HG02763 (cell line): ENCODE measurements around the gene CUZD1.

Source experiments
- ATAC-seq: cut with Tn5 transposase; IDR thresholded peaks from one replicate; pipeline ENCODE4 v1.9.1; 2021; ENCODE audit warnings: mild to moderate bottlenecking, moderate library complexity; ENCODE audit not compliant: unreplicated experiment

CUZD1 gene

DNA sequence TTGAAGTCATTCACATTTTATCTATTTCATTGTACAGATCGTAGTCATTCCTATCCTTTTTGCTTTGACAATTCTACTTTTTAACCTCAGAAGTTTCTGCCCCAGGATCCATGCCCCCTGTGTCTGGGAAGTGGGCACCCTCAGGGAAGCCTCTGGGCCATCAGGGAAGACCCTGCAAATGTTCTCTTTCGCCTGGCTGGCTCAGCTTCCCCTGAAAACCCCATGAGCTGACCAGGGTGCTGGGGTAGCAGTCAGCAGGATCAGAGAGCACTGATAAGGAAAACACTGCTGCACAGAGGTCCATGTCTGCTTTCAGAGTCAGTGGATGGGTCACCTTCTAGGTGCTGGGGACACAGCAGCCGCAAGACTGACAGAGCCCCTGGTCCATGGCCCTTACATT, 23.8 kb downstream of the CUZD1 start:
- ATAC-seq: no peak

DNA sequence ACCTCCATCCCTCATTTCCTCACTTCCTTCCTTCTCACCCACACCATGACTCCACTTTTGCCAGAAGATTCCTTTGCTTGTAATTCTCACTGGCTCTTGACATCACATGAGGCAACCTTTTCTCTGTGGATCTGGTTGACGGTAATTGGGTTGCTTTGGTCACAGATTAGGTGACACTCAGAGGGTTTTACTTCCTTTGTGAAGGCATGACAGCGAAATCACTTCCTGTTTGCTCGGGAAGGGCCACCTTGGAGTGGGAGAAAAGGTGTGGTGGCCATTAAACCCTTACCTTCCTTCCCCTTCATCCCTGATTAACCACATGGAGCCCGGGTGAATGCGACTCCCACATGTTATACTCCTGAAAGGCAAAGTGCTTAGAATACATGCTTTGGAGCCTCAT, 30.2 kb downstream of the CUZD1 start:
- no peak for ATAC-seq

DNA sequence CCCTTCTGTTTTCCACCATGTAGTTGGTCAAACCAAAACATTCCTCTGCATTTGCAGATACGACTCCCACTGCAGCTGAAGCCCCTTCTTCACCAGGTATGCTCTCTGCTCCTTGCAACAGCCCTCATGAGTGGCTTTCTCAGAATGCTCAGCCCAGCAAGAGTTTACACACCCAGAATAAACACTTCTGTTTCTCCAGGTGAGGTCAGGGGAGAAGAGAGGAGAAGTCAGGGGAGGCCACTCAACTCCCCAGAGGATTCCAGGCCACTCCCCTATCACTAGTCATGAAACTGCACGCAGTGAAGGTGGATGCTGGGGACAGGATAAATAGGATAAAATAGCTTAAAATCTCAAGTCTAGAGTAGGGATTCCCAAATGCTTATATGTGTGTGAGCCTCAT, 31.2 kb downstream of the CUZD1 start:
- ATAC-seq: no peak

DNA sequence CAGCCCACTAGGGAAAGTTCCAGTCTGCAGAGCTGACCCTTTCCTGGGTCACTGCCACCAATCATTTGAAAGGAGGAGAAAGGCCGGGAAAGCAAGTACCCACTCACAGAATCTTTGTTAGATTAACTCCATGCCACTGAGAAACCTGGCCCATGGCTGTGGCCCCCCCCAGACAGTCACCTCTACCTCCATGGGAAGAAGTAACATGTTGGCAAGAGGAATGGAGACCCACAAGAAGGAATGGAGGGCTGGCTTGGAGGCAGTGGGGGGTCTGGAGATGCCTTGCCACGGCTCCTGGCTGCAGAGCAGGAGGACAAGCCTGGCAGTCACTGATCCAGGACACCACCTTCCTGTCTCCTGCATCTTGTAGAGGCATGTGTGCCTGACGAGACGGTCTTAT, 32.9 kb downstream of the CUZD1 start:
- no peak for ATAC-seq

DNA sequence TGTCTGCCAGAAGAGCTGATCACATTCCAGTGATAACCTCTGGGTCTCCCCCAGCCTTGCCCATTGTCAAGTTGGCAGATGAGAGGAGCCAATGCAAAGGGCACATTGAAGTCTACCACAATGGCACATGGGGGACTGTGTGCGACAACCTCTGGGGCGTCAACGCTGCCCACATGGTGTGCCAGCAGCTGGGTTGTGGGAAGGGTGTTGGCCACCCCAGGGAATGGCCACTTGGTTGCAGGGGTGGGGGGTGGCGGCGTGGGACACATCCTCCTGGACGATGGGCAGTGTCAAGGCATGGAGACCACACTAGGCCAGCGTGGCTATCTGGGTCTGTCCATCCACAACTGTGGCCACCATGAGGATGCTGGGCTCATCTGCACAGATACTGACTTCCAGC, 43.4 kb downstream of the CUZD1 start:
- ATAC-seq: no peak

DNA sequence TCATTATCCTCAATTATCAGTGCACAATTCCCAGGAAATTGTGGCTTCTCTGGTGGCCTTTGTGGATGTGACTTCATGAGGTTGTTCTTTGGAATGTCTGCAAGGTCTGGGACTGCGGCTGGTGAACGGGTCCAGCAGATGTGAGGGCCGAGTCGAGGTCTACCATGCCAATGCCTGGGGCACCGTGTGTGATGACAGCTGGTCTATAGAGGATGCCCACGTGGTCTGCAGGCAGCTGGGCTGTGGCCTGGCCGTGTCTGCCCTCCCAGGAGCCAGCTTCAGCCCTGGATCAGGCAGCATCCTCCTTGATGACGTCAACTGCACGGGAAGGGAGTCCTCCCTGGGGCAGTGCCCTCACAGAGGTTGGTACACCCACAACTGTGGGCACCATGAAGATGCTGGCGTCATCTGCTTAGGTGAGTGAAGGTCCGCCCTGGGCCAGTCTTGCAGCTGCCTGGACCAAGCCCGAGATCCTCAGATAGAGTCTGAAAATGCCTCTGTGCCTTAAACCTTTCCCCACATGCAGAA, 46.9 kb downstream of the CUZD1 start:
- no peak for ATAC-seq

DNA sequence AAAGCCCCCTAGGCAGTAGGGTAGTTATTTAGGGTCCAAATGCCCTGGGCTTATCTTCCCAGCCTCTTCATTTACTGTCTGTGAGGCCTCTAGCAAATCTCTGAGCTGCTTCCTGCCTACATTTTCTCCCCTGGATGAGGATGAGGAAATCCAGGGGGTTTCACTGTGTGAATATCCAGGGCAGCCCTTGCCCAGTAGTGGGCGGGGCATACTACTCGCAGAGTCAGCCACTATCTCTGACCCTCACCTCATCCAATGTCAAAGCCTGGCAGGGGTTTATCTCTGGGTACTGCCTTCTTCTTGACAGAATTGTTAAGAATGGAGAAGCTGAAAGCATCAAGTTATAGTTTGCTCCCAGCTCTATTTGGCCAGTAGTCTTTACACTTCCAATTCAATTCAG, 48.9 kb downstream of the CUZD1 start:
- no peak for ATAC-seq

DNA sequence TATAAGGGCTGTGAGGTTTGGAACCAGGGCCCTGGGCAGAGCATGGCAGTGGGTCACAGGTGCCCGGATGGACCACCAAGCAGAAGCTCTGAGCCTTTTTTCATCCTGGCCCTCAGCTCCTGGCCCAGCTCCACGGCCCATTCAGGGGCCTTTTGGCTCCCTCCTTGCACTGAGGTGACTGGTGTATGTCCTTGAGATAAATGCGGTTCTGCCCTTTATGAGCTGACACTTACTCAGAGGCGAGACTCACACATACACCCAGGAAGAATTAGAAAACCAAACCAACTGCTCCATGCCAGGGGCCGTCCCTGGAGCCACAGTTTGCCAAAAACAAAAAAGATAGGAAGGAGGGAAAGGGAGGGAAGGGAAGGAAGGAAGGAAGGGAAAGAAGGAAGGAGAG, 49.7 kb downstream of the CUZD1 start:
- ATAC-seq: no peak

DNA sequence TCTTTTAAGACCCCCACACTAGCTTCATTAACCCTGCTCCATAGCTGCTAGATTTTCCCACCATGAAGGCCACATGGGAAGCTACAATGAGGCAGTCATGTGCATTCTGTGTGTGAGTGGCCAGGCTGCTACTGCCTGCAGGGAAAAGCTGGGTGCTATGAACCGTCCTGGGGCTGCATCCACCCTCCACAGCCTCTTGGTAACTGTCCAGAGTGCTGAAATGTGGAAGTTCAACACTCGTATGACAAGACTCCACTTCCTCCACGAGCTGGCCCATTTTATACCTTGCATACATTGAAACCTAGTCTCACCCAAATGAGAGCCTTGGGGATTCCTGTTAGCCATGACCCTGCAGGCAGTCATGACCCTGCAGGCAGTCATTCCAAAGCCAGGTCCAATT, 59.4 kb downstream of the CUZD1 start:
- ATAC-seq: no peak

DNA sequence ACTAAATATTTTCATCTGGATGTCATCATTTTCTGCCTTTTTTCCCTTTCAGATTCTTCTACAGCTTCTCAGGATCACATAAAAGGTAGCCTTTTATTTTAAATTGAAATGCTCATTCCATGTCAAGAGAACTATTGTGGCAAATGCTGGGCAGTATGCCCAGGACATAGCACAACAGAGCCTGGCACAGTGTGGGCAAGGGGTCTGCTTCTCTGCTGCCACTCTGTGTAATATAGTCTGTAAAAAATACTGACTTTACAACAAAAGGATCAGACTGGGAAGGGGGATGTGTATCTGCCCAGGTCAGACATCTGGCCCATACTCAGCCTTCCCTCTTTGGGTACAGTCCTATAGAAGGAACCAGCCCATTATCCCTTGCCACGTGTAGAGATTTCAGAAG, 62.7 kb downstream of the CUZD1 start:
- ATAC-seq: no peak
